Gastroesophageal sphincter (tissue), 3 donors: Measurements from ENCODE around the gene WSCD2.

Experiments
- CTCF ChIP-seq, 4 experiments: fragments of 200-600 bp in 2 of 4; fragments of 450-650 bp in 2 of 4; sonication (generic) in 1 of 4; IDR thresholded peaks; one replicate each; pipeline ENCODE4 v1.5.1; 2017 to 2019; ENCODE audit warnings: antibody characterized with exemption in 4 of 4, mild to moderate bottlenecking in 2 of 4, moderate library complexity in 2 of 4
- POLR2A ChIP-seq, 2 donors: fragments of 450-650 bp; IDR thresholded peaks; one replicate each; pipeline ENCODE4 v1.6.1; 2017; ENCODE audit warnings: antibody characterized with exemption in 2 of 2, mild to moderate bottlenecking in 2 of 2, moderate library complexity in 1 of 2
- POLR2AphosphoS5 ChIP-seq: sonication (generic); formaldehyde crosslinking; IDR thresholded peaks from one replicate; pipeline ENCODE4 v1.6.1; 2017; ENCODE audit warnings: antibody characterized with exemption

- TF ChIP-seq POLR2AphosphoS5 = no peak
- no peak for TF ChIP-seq CTCF (IDR thresholded peaks at IDR 0.05)
- TF ChIP-seq POLR2A (IDR thresholded peaks at IDR 0.05) = no peak
Observed at GRCh38 chr12:108257610-108258106, 128.6 kb downstream of the WSCD2 start.
